Activated CD8-positive, alpha-beta memory T cell treated with anti-CD3 and anti-CD28 coated beads for 1 hour (primary cell): ENCODE results near the gene PDE4C.
"Not testable (repeated sequence)": the region's sequence is repeated elsewhere in the genome, so short reads cannot be mapped to it uniquely, and the experiment has no call there.

ENCODE experiments used
- DNase-seq, 2 donors: peaks; one replicate each; pipeline ENCODE4 v3.0.0-alpha.2; 2020; ENCODE audit warnings: low read depth in 1 of 2; ENCODE audit errors: extremely low read depth in 1 of 2

Gene PDE4C

DNA sequence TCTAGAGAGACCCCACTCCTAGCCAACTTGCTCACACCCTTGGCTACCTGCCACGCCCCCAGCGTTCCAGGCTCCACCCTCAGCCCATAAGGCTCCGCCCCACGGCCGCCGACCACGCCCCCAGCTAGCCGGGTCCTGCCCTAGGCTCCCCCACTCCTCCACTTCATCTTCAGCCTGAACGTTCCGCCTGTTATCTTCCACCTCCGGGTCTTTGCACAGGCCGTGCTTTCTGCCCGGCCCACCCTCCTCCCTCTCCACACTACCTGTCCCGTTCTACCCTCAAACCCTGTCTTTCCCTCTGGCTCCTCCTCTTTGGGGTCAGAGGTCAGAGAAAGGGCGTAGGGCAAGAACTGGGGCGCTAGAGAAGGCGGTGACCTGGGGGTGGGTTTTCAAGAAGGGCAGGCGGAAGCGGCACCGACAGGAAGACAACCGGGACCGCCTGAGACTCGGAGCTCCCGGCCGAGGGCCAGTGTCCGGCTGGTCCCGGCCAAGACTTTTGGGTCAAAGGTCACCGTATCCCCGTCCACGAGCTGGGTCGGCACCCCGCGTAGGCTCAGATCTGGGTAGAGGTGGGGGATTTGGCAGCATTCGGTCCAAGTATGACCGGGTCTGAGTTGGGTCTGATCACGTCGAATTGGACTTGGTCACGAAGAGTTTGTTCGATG lies 2.2 kb downstream of the PDE4C start:
- no peak for DNase-seq

DNA sequence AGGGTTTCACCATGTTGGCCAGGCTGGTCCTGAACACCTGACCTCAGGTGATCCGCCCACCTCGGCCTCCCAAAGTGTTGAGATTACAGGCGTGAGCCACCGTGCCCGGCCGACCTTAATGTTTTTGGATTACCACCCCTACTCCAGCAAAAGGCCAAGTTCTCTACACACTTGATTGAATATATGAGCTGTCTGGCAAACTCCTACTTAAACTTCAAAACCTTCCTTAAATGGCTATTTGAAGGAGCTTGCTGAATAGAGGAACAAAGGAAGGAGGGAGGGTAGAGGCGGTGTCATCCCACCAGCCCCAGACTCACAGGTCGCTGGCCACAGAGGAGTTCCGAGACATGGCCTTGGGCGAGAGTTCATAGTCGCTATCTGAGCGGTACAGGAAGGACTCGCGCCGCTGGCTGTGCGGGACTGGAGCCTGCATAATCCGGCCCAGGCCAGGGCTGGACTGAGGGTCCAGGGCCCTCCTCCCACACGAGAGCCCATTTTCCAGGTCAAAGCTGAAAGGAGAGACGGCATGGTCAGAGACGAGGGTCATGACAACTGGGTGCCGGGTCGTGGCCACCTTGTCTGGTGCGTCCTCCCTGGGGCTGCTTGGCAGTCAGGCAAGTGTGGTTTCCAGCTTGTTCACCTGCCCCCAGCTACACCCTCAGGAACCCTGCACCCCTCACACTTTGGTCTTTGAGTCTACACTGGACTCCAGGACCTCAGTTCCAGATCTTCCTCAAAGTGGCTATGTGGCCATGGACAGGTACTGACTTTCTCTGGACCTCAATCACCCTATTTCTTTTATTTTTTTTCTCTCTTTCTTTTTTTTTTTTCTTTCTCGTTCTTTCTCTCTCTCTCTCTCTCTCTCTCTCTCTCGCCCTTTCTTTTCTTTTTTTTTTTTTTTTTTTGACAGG lies 4.2 kb downstream of the PDE4C start:
- no peak for DNase-seq

DNA sequence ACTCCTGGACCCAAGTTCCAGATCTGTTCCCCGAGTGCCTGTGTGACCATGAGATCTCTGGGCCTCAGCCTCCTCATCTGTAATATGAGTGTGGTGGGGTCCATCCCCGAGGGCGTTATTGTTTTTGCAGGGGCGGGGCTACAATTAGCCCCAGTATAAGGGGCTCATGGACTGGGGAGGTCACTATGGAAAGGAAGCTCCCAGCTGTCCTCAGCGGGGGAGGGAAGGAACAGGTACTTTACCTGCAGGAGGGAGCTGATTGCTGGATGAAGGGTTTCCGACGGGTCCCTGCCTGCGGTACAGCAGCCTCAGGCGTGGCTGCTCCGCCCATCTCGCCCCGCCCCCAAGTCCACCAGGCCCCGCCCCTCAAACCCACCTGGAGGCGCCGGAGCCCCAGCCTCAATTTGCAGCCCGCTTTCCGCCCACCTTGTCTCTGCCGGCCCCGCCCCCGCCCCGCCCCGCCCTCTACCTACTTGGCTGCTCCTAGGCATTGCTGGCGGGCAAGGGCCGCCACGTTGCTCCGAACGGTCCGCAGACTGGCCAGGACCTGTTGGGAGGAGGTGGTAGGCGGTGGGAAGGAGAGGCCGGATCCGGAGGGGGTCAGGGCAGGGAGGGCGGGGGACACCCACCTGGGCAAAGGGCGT lies 5.5 kb downstream of the PDE4C start:
- DNase-seq, result no peak

DNA sequence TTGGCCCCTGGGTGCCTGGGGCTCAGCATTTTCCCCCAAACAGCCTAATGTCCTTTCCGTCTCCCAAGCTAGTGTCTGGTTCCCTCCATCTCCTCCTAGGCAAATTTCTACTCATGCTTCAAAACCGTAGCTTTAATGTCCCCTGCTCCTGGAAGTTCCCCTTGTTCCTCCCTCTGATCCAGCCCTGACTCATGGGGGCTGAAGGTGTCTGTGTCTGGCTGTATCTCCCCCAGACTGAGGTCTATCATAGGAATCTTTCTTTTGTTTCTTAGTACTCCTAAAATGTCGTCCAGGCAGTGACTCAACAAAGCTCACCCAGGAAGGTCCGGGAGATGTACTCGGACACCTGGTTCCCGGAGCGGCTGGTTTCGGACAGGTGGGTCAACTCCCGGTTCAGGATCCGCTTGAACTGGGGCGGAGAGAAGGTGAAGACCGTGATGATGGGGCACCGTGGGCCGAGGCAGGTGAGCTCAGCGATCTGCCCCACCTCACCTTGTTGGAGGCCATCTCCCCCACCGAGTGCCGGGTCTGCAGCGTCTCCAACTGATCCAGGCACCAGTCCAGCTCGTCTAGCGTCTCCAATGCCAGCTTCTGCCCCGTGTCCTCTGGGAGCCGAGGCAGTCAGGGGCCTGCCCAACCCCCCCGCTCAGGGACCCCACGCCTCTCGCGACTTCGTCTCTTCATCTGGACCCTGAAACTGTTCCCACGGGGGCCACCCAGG lies 6.2 kb downstream of the PDE4C start:
- no peak for DNase-seq

DNA sequence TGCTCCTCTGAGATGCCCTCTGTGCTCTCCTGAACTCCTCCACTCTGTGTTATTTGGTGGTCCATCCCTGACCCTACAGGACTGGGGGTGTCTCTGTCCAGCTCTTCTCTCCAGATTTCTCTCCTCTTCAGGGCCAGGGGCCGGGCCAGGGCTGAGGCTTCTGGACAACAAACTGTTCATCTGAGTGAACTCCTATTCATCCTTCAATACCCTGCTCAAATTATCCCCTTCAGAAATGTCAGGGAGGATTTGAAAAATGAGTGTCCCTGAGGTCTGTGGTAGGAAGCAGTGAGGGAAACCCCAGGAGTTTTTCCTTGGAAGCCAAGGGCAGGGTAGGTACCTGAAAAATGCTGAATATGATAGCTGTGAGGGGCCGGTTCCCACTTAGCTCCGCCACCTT lies 7.6 kb downstream of the PDE4C start:
- no peak for DNase-seq

DNA sequence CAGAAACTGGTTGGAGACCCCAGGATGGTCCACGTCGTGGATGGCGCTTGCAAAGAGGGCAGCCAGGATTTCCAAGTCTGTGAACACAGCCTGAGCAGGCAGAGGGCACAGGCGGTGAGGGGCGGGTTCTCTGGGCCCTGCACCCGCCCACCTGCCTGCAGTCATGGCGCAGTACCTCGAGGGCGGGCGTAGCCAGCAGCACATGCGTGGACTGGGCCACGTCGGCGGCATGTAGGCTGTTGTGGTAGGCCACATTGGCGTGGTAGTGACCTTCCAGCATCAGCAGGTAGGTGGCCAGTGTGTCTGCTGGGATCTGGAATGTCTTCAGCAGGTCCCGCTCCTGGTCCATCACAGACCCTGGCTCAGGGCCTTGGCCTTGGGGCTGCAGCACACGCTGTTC lies 8.1 kb downstream of the PDE4C start:
- DNase-seq, result no peak

DNA sequence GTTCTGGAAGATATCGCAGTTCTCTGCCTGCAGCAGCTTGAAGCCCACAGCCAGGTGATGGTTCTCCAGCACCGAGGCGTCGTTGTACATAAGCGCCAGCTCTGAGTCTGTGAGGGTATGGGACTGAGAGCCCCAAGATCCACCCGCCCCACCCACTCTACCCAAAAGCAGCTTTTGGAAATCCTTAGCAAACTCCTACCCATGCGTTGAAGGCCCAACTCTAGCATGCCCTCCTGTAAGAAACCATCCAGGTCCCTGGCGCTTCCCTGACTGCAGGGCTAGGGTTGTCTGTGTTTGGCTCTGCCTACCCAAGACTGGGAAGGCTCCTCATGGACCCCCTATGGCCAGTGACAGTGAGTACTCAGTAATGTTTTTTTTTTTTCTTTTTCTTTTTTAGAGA lies 9.4 kb downstream of the PDE4C start:
- no peak for DNase-seq

DNA sequence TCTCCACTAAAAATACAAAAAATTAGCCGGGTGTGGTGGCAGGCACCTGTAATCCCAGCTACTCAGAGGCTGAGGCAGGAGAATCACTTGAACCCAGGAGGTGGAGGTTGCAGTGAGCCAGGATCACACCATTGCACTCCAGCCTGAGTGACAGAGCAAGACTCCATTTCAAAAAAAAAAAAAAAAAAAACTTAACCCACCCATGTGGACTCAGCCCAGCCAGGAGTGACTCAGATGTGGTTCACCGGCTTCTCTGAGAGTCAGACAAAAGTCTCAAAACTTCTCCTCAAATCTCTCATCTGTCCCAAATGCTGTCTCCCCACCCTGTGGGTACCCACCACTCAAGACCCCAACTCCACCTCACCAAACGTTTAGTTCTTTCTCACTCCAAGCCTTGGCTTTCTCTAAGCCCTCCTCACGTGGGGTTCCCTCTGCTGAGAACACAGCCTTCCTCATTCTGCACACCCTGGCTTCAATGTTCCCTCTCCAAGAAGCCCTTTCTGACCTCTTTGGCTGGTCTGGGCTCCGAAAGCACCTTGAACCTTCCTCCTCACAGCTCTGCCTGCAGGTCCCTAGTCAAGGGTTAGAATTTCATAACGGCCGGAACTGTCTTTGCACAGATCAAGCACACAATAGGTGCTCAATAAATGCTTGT lies 11.3 kb downstream of the PDE4C start:
- no peak for DNase-seq

DNA sequence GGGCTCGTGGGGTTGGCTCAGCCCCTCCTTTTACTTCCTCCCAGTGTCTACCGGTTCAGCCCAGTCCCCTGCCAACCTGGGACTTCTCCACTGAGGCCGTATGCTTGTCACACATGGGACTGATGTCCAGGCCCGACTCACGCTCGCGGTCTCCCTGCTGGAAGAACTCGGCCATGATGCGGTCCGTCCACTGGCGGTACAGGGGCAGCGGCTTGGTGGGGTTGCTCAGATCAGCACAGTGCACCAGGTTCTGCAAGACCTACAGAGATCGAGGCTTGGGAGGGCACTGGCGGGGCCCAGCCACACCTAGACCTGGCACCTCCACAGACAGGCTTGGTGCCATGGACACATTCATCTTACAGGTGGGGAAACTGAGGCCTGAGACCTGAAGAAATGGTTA lies 14.6 kb downstream of the PDE4C start:
- DNase-seq, result no peak

DNA sequence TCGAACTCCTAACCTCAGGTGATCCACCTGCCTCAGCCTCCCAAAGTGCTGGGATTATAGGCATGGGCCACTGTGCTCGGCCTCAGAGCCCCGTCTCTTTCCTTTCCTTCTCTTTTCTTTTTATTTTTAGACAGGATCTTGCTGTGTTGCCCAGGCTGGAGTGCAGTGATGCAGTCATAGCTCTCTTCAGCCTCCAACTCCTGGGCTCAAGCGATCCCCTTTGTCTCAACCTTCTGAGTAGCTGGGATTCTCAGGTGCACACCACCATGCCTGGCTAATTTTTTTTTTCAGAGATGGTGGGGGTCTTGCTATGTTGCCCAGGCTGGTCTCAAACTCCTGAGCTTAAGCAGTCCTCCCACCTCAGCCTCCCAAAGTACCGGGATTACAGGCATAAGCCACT lies 16.3 kb downstream of the PDE4C start:
- not testable (repeated sequence) for DNase-seq

DNA sequence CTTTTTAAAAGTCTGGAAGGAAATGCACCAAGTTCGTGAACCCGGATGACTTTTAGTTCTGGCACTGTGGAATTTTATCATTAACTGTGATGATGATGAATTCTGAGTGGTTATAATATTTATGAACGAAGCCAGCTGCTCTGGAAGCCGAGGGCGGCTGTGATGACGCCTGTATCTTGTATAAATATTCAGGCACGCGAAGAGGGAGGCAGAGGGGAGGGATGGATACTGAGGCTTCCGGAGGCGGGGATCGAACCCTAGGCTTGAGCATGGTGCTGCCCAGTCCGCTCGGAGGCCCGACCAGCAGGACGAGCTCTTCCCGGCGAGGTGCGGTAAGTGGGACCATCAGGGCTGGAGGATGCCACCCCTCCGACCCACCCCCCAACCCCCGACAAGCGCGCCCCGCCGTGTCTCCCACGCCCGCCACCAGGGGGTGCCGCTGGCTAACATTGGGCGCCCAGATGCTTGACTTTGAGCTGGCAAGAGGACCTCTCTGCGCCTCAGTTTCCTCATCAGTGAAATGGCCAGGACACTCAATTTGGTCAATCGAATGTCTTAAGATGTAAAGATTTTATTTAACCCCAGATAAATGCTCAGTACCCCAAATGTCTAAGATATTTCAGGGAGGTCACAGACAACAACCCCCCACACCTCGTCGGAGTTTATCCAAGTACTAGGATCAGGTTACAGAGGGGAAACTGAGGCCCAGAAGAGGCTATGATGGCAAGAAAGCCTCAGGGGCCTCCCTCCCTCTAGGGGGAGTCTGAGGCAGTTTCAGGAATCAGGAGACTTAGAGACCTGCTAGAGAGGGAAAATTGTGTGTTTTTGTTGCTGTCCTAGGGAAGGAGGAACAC lies 17.9 kb downstream of the PDE4C start:
- DNase-seq, result peak in 1 of 2 donors; percentile 41

DNA sequence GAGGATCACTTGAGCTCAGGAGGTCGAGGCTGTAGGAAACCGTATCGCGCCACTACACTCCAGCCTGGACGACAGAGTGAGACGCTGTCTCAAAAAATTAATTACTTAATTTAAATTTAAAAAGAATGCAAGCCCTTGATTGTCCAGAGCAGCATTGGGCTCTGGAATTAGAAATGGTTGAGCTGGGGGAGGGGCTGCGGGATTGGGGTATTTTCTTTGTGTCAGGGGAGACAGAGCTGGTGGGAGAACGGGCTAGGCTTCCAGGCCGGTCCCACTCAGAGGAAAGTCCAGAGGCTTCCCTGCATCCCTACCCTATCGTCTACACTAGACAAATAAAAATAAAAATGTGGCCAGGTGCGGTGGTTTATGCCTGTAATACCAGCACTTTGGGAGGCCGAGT lies 20.2 kb downstream of the PDE4C start:
- no peak for DNase-seq

DNA sequence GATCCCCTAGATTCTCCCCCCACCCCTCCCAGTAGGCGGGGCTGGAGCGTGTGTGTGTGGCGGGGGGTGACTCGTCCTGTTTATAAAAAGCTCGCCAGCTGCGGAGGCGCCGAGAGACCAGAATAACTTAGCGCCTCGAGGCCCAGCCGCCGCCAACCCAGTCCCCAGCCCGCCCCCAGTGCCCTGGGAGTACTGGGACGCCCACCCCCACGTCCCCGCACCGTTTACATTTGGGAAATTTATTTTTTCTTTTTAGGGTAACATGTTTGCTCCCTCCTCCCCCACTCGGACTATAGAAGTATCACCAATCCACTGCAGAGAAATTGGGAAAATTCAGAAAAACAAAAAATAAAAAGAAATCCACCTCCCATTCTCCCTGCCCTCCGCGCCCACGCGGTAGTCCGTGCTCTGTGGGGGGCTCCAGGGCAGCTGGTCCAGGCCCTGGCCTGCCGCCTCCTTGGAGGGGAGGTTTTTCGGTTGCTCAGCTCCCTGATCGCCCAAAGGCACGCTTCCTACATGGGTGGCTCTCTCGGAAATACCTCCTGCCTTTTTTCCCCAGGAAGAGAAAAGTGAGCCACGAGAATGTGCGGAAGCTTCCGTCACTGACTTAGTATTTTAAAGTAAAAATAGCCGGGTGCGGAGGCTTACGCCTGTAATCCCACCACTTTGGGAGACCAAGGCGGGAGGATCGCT lies 20.9 kb downstream of the PDE4C start:
- peak in 1 of 2 donors; percentile 40 for DNase-seq

DNA sequence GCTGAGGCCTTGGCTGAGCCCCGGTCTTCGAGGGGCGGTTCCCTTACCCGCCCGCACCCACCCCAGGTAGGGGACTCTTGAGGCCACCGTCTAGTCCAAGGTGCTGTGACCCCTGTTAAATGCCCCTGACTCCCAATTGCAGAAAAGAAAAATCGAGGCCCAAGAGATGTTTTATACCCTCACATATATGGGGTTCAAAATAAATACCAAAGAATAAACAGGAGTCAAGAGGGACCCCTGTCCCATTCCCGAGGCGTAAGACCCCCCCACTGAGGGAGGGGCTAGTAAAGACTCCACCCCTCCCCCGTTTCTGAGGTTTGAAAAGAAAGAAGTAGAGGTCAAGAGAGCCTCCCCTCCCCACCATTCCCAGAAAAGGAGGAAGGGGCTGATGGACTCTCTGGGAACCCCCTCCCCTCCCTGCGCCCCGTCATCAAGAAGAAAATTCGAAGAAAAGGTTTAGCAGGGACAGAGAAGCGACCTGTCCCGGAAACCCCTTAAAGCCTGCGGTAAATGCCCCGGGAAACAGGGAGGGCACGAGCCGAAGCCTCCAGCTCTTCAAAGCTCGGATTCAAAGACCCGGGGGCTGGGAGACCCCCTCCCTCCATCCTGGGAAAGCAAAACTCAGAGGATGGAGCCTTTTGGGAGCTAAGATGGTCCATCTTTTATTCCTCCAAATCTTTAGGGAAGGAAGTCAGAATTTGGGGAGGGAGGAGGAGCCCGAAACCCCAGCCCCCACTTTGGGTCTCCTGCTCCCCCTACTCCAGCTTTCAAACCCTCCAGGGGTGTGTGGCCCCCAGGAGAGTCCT lies 21.6 kb downstream of the PDE4C start:
- DNase-seq, result no peak

DNA sequence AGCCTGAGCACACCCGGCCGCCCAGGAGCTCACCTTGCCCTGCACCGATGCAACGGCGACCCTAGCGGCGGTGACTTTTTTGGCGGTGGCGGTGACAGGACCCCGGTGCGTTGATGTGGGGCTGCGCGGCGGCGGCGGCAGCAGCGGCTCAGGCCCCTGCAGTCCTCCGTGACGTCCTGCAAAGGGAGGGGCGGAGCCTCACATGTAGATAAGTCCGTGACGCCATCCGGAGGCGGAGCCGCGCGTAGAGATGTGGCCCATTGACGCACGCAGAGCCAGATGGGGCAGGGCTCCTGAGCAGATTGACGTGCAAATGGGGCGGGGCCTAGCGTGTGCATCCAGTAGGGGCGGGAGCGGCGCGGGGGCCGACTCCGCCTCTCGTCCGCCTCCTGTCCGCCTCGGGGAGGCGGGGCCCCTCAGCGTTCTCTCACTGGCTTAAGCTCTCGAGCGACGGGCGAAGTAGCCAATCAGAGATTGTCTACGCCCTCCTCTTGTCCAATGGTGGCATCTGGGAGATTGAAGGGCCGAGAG lies 22.3 kb downstream of the PDE4C start, which contains the start of gene RAB3A:
TSS of gene RAB3A (minus strand) at position 180 of the 531 bp plus-strand sequence. CDS start 1,302 bp downstream, outside the sequence.
- peak; percentile 98 to 99 for DNase-seq

DNA sequence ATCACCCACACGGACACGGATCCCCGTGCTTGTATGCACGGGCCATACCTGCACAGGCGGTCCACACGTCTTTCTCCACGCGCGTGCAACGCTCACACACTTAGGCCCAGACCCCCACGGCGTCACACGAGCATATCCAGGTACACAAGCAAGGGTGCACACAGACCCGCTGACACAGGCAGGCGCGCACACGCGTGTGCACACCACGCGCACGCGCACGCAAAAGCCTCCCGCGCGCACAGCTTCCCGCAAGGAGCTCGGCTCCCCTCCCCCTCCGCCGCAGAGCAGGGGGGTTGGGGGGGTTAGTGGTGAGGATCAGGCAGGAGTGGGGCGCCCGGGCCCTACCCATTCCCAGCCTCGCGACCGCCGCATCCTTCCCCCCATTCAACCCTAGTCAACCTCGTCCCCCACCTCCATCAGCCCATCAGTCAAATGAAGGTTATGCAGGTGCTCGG lies 22.8 kb downstream of the PDE4C start:
- DNase-seq, result no peak

DNA sequence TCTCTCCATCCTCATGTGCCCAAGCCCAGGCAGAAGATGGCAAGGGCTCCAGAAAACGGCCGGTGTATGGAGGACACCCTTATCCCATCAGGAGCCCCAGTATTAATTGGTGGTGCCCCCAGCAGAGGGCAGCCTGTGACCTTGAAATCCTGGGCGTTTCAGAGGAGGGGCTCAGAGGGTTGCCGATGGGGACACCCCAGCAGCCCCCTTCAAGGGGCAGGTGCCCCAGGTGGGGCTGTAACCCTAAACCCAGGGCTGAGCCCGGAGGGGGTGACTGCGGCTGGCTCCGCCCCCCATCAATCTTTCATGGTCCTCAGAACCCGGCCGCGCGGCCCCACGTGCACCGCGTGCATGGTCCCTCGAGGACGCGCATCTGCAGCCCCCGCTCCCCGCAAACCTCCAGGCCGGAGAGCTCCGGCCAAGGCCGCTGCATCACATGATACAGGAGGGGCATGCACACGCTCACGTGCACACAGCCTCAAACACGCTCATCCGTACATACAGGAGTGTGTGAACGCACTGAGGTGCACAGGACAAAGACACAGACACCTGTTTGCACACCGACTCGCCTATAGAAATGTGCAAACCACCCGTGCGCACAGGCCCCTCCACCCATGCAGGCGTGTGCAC lies 23.3 kb downstream of the PDE4C start:
- no peak for DNase-seq
